ENCODE data around the gene PHF10.

The PHF10 gene

DNA sequence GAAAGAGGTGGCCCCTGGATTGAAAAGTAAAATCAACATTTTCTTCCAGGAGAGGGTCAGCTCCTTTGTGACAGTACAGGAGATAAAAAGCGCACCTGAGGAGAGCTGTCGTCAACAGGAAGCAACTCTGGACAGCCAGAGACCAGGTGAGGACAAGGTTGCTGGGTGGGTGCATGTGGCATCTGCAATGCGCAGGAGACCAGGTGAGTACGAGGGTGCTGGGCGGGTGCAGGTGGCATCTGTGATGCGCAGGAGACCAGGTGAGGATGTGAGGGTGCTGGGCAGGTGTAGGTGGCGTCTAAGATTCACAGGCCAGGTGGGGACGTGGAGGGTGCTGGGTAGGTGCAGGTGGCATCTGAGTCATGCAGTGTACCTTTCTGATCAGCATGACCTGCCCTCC, 60.8 kb downstream of the PHF10 start:
- H3K9me3 ChIP-seq (replicated peaks in 1 of 2; ENCODE audit: control insufficient read depth in 2 of 2, insufficient read depth in 1 of 2, low read depth in 1 of 2, low read length in 2 of 2), result peaks cover 0 to 4% of the 10 kb centered on the region in 2 donors
- H3K4me3 ChIP-seq (ENCODE audit: low read length in 2 of 2), result peak overlapping the region in 1 of 2 donors; percentile 44
- no peak overlapping the region for H3K27ac ChIP-seq (replicated peaks; ENCODE audit: low read length)
- H3K4me2 ChIP-seq (ENCODE audit: insufficient read depth, low read length, poor library complexity, severe bottlenecking), result no peak overlapping the region
- no peaks in the 10 kb centered on the region for H3K4me1 ChIP-seq (ENCODE audit: control insufficient read depth in 2 of 2, insufficient read depth in 1 of 2, low read depth in 1 of 2, low read length in 2 of 2)
- H2BK12ac ChIP-seq (ENCODE audit: low read length), result no peak overlapping the region
- no peak overlapping the region for H4K91ac ChIP-seq (ENCODE audit: low read depth, low read length, poor library complexity)
- H3K79me1 ChIP-seq (ENCODE audit: low read depth, low read length), result peaks cover 12% of the 10 kb centered on the region
- peak overlapping the region; percentile 37 for H3K9ac ChIP-seq (ENCODE audit: low read depth, low read length, poor library complexity)
- no peak overlapping the region for H3K4ac ChIP-seq (ENCODE audit: low read length)
- no CpG with 5 or more reads among the region's 8 CpGs for WGBS, 2 donors (ENCODE audit: extremely low coverage in 2 of 2, insufficient read length in 2 of 2, insufficient replicate concordance in 1 of 2)
- no peak overlapping the region for H2AK5ac ChIP-seq (ENCODE audit: low read depth, low read length)
- no peak overlapping the region for H2BK5ac ChIP-seq (ENCODE audit: low read length)
- H3K18ac ChIP-seq (ENCODE audit: low read length), result no peak overlapping the region
- H3K27me3 ChIP-seq (ENCODE audit: control insufficient read depth in 3 of 3, insufficient read depth in 3 of 3, low read depth in 1 of 3, low read length in 3 of 3), result no peaks in the 10 kb centered on the region
- no peak overlapping the region for H2AFZ ChIP-seq (ENCODE audit: low read length)
- no peak for DNase-seq (ENCODE audit: low spot score)
- H2BK15ac ChIP-seq (ENCODE audit: low read length), result no peak overlapping the region
- peaks cover 51 to 91% of the 10 kb centered on the region in 2 donors for H3K36me3 ChIP-seq (replicated peaks in 1 of 2; ENCODE audit: control insufficient read depth in 2 of 2, insufficient read depth in 2 of 2, low read length in 2 of 2)
- H4K8ac ChIP-seq (ENCODE audit: low read depth, low read length), result no peak overlapping the region
- H3K23ac ChIP-seq (ENCODE audit: low read depth, low read length, poor library complexity), result no peak overlapping the region
- H3K14ac ChIP-seq (ENCODE audit: low read length), result no peak overlapping the region
- H2BK120ac ChIP-seq (ENCODE audit: low read depth, low read length), result no peak overlapping the region

DNA sequence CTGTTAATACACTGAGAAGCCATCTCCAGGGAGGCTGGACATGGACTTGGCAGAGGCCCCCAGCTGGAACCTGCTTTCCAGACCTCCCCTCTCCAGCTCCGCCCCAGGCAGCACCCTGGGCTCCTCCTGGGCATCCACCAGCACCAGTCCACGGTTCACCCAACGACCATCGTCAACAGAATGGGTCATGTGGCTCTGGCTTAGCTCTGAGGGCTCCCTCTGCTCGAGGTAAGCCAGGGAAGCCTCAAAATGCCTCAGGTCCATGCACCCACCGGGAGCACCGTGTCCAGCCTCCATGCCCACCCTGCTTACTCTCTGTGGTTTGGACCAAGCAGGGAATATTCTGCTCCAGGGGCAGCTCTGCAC, 62.9 kb downstream of the PHF10 start:
- Histone ChIP-seq H2BK12ac (ENCODE audit: low read length) (no peak overlapping the region), H4K91ac (ENCODE audit: low read depth, low read length, poor library complexity) (no peak overlapping the region), H3K9ac (ENCODE audit: low read depth, low read length, poor library complexity) (no peak overlapping the region), H2BK5ac (ENCODE audit: low read length) (no peak overlapping the region), H2BK15ac (ENCODE audit: low read length) (no peak overlapping the region), H3K4me1 (ENCODE audit: control insufficient read depth in 2 of 2, insufficient read depth in 1 of 2, low read depth in 1 of 2, low read length in 2 of 2) (peaks cover 0 to 7% of the 10 kb centered on the region in 2 donors), H3K36me3 (replicated peaks in 1 of 2; ENCODE audit: control insufficient read depth in 2 of 2, insufficient read depth in 2 of 2, low read length in 2 of 2) (peaks cover 50 to 91% of the 10 kb centered on the region in 2 donors), H3K27ac (replicated peaks; ENCODE audit: low read length) (no peak overlapping the region), H3K4me2 (ENCODE audit: insufficient read depth, low read length, poor library complexity, severe bottlenecking) (no peak overlapping the region), H3K4me3 (ENCODE audit: low read length in 2 of 2) (no peak overlapping the region), H2AFZ (ENCODE audit: low read length) (no peak overlapping the region), H3K79me1 (ENCODE audit: low read depth, low read length) (peaks cover 10% of the 10 kb centered on the region), H3K23ac (ENCODE audit: low read depth, low read length, poor library complexity) (no peak overlapping the region), H2AK5ac (ENCODE audit: low read depth, low read length) (no peak overlapping the region), H4K8ac (ENCODE audit: low read depth, low read length) (no peak overlapping the region), H2BK120ac (ENCODE audit: low read depth, low read length) (no peak overlapping the region), H3K9me3 (replicated peaks in 1 of 2; ENCODE audit: control insufficient read depth in 2 of 2, insufficient read depth in 1 of 2, low read depth in 1 of 2, low read length in 2 of 2) (peaks cover 3 to 8% of the 10 kb centered on the region in 2 donors), H3K4ac (ENCODE audit: low read length) (no peak overlapping the region), H3K27me3 (ENCODE audit: control insufficient read depth in 3 of 3, insufficient read depth in 3 of 3, low read depth in 1 of 3, low read length in 3 of 3) (no peaks in the 10 kb centered on the region), H3K14ac (ENCODE audit: low read length) (no peak overlapping the region), H3K18ac (ENCODE audit: low read length) (no peak overlapping the region)
- DNase-seq (ENCODE audit: low spot score), result no peak
- WGBS, 2 donors (ENCODE audit: extremely low coverage in 2 of 2, insufficient read length in 2 of 2, insufficient replicate concordance in 1 of 2), result no CpG with 5 or more reads among the region's 7 CpGs

DNA sequence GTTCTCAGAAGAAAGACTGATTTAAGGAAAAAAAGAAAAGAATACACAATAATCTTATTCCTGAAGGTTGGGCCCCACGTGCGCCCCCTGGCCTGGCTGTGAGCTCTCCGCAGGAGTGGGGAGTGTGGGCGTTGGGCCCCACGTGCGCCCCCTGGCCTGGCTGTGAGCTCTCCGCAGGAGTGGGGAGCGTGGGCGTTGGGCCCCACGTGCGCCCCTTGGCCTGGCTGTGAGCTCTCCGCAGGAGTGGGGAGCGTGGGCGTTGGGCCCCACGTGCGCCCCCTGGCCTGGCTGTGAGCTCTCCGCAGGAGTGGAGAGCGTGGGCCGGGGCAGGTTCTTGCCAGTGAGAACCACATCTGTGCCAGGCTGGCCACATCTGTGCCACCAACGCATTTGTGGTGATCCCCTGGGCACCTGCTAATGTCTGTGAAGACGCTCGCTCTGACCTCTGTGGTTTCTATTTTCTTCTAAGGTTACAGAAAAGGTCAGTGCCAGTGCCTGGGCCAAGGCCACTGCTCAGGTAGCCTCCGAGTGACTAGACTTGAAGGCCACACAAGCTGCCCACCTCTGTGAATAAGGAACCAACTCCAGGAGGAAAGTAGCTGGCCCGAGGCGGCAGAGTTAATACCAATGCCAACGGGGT, 63.4 kb downstream of the PHF10 start:
- Histone ChIP-seq H4K8ac (ENCODE audit: low read depth, low read length) (no peak overlapping the region), H2BK5ac (ENCODE audit: low read length) (no peak overlapping the region), H2BK15ac (ENCODE audit: low read length) (no peak overlapping the region), H2BK12ac (ENCODE audit: low read length) (no peak overlapping the region), H3K27me3 (ENCODE audit: control insufficient read depth in 3 of 3, insufficient read depth in 3 of 3, low read depth in 1 of 3, low read length in 3 of 3) (no peaks in the 10 kb centered on the region), H2BK120ac (ENCODE audit: low read depth, low read length) (no peak overlapping the region), H3K4ac (ENCODE audit: low read length) (no peak overlapping the region), H3K23ac (ENCODE audit: low read depth, low read length, poor library complexity) (no peak overlapping the region), H3K4me3 (ENCODE audit: low read length in 2 of 2) (no peak overlapping the region), H2AK5ac (ENCODE audit: low read depth, low read length) (no peak overlapping the region), H3K9me3 (replicated peaks in 1 of 2; ENCODE audit: control insufficient read depth in 2 of 2, insufficient read depth in 1 of 2, low read depth in 1 of 2, low read length in 2 of 2) (peaks cover 7 to 8% of the 10 kb centered on the region in 2 donors), H3K14ac (ENCODE audit: low read length) (no peak overlapping the region), H3K79me1 (ENCODE audit: low read depth, low read length) (peaks cover 9% of the 10 kb centered on the region), H3K36me3 (replicated peaks in 1 of 2; ENCODE audit: control insufficient read depth in 2 of 2, insufficient read depth in 2 of 2, low read length in 2 of 2) (peaks cover 51 to 91% of the 10 kb centered on the region in 2 donors), H4K91ac (ENCODE audit: low read depth, low read length, poor library complexity) (no peak overlapping the region), H3K27ac (replicated peaks; ENCODE audit: low read length) (no peak overlapping the region), H3K9ac (ENCODE audit: low read depth, low read length, poor library complexity) (no peak overlapping the region), H3K4me2 (ENCODE audit: insufficient read depth, low read length, poor library complexity, severe bottlenecking) (no peak overlapping the region), H2AFZ (ENCODE audit: low read length) (no peak overlapping the region), H3K18ac (ENCODE audit: low read length) (no peak overlapping the region), H3K4me1 (ENCODE audit: control insufficient read depth in 2 of 2, insufficient read depth in 1 of 2, low read depth in 1 of 2, low read length in 2 of 2) (peaks cover 0 to 7% of the 10 kb centered on the region in 2 donors)
- WGBS, 2 donors (ENCODE audit: extremely low coverage in 2 of 2, insufficient read length in 2 of 2, insufficient replicate concordance in 1 of 2), result no CpG with 5 or more reads among the region's 26 CpGs
- no peak for DNase-seq (ENCODE audit: low spot score)

DNA sequence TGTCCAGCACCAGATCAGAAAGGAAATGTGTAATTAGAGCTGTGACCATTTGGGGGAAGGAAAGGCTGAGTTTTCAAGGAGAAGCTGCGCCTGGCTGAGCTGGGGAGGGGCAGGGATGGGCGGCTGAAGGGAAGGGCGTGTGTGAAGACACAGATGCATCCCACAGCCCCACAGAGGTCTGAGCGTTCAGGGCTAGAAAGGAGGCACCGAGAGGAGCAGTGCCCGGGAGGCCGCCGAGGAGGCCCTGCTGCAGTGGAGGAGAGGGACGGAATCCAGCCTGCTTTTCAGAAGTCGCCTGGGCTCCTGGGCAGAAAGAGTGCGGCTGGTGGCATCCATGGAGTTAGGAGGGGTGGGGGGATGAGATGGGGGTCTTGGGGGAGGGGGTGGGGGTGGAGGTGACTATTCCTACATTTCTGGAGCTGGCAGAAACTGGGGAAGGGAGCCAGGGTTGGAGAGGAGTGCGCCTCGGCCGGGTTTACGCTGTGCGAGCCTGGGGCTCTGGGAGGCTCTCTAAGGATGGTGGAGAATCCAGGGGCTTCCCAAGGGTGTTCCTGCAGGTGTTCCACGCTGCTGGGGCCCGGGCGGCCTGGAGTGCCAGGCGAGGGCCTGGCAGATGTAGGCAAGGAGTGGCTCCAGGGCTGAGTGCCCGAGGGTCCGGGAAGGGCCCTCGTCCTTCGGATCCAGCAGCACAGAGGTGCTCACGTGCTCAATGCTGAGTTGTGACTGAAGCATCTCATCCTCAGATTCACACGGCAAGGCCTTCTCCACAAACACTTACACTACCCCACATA, 64.3 kb downstream of the PHF10 start:
- Histone ChIP-seq H3K23ac (ENCODE audit: low read depth, low read length, poor library complexity) (no peak overlapping the region), H3K4me3 (ENCODE audit: low read length in 2 of 2) (no peak overlapping the region), H3K4ac (ENCODE audit: low read length) (no peak overlapping the region), H3K4me1 (ENCODE audit: control insufficient read depth in 2 of 2, insufficient read depth in 1 of 2, low read depth in 1 of 2, low read length in 2 of 2) (peaks cover 0 to 7% of the 10 kb centered on the region in 2 donors), H3K14ac (ENCODE audit: low read length) (no peak overlapping the region), H3K4me2 (ENCODE audit: insufficient read depth, low read length, poor library complexity, severe bottlenecking) (no peak overlapping the region), H2BK12ac (ENCODE audit: low read length) (no peak overlapping the region), H2BK120ac (ENCODE audit: low read depth, low read length) (no peak overlapping the region), H3K79me1 (ENCODE audit: low read depth, low read length) (peaks cover 9% of the 10 kb centered on the region), H3K36me3 (replicated peaks in 1 of 2; ENCODE audit: control insufficient read depth in 2 of 2, insufficient read depth in 2 of 2, low read length in 2 of 2) (peaks cover 51 to 89% of the 10 kb centered on the region in 2 donors), H3K27me3 (ENCODE audit: control insufficient read depth in 3 of 3, insufficient read depth in 3 of 3, low read depth in 1 of 3, low read length in 3 of 3) (no peaks in the 10 kb centered on the region), H4K8ac (ENCODE audit: low read depth, low read length) (peak overlapping the region; percentile 98), H2AK5ac (ENCODE audit: low read depth, low read length) (peak overlapping the region; percentile 81), H2BK5ac (ENCODE audit: low read length) (no peak overlapping the region), H3K9ac (ENCODE audit: low read depth, low read length, poor library complexity) (no peak overlapping the region), H3K27ac (replicated peaks; ENCODE audit: low read length) (no peak overlapping the region), H2AFZ (ENCODE audit: low read length) (no peak overlapping the region), H3K9me3 (replicated peaks in 1 of 2; ENCODE audit: control insufficient read depth in 2 of 2, insufficient read depth in 1 of 2, low read depth in 1 of 2, low read length in 2 of 2) (peaks cover 8 to 10% of the 10 kb centered on the region in 2 donors), H4K91ac (ENCODE audit: low read depth, low read length, poor library complexity) (no peak overlapping the region), H3K18ac (ENCODE audit: low read length) (no peak overlapping the region), H2BK15ac (ENCODE audit: low read length) (no peak overlapping the region)
- WGBS, 2 donors (ENCODE audit: extremely low coverage in 2 of 2, insufficient read length in 2 of 2, insufficient replicate concordance in 1 of 2), result no CpG with 5 or more reads among the region's 26 CpGs
- no peak for DNase-seq (ENCODE audit: low spot score)
